ENCODE data around the gene CACNA2D3. TPM values are rescaled to one million over a fixed set of nuclear protein-coding genes. Genes with fewer than 3 reads are reported as not detected.

The CACNA2D3 gene
- total RNA-seq, 1 donor from 2014 or later, result 0.29 TPM

DNA sequence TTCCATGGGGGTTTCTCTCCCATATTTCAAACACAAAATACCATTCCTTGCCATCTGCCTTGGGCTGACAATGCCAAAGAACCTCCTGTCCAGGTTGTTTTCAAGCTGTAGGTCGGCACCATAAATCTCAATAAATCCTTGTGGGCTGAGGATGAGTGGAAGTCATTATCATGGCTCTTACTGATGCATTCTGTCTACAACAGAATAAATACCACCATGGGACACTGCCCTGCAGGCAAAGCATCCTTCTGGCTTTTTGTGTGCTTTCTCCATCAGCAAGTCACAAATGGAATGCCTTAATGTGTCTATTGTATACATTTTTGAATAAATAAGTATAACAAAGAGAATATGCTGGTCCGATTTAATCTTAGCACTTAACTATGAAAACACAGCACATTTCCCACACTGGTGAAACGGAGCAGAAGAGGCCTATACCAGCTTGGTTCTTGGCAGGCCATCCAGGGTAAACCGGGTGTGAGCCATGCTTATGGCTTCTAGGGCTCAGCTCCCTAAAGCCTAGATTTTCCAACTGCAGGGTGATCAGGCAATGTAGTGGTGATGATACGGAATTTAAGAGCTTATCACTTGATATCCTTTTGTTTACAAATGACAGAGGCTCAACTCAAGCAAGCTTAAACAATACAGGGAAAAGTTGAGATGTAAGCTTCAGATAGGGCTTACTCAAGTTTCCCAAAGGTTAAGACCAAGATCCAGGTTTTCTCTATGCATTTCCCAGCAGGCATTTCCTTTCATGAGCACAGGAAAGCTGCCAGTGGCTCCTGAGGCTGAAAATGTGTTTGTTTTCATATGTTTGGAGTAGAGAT is 938.8 kb downstream of the CACNA2D3 start:
- Mint-ChIP-seq H3K4me1 (ENCODE audit: low read depth) (no peaks in the 10 kb centered on the region), H3K27ac (no peak overlapping the region), H3K9me3 (ENCODE audit: low read depth) (no peaks in the 10 kb centered on the region), H3K27me3 (no peaks in the 10 kb centered on the region), H3K36me3 (ENCODE audit: insufficient read depth) (no peaks in the 10 kb centered on the region), H3K4me3 (ENCODE audit: low read depth) (no peak overlapping the region)
- no peak for DNase-seq (ENCODE audit: low spot score, unreplicated experiment)
- TF ChIP-seq, protein P1, sequence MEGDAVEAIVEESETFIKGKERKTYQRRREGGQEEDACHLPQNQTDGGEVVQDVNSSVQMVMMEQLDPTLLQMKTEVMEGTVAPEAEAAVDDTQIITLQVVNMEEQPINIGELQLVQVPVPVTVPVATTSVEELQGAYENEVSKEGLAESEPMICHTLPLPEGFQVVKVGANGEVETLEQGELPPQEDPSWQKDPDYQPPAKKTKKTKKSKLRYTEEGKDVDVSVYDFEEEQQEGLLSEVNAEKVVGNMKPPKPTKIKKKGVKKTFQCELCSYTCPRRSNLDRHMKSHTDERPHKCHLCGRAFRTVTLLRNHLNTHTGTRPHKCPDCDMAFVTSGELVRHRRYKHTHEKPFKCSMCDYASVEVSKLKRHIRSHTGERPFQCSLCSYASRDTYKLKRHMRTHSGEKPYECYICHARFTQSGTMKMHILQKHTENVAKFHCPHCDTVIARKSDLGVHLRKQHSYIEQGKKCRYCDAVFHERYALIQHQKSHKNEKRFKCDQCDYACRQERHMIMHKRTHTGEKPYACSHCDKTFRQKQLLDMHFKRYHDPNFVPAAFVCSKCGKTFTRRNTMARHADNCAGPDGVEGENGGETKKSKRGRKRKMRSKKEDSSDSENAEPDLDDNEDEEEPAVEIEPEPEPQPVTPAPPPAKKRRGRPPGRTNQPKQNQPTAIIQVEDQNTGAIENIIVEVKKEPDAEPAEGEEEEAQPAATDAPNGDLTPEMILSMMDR (IDR thresholded peaks at IDR 0.05; ENCODE audit: unreplicated experiment), result no peak

DNA sequence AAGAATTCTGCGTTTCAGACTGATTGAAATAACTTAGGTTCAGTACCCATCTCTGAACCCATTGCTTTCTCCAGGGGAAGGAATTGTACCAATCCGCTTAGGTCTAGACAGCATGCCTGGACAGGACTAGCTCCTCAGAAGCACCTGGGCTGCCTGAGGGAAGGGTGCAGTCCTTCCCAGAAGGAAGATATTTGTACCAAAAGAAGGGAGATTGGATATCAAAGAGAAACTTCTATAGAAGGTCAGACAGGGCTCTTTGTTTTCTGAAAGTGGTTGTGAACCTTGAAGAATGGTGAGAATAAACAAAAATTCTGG is 939.3 kb downstream of the CACNA2D3 start:
- no peaks in the 10 kb centered on the region for H3K9me3 Mint-ChIP-seq (ENCODE audit: low read depth)
- no peak overlapping the region for H3K27ac Mint-ChIP-seq

DNA sequence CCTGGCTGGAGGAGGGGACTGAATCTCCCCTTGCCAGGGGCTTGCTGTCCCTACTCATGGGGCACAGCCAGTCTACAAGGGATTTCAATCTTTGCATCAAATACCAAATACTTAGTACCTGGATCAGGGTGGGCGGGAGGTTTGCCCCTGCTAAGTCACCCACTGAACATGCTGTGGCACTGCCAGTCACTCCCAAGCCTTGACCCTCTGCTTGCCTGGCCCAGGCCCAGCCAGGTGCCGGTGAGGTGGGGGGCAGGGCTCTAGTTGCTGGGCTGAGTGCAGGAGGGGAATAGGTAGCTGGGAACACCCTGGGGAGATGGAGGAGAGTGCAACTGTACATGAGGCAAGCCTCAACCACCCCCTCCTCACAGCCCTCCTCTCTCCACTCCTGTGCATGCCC is 941.8 kb downstream of the CACNA2D3 start:
- Mint-ChIP-seq H3K27me3 (no peaks in the 10 kb centered on the region), H3K4me3 (ENCODE audit: low read depth) (no peak overlapping the region), H3K4me1 (ENCODE audit: low read depth) (no peaks in the 10 kb centered on the region), H3K36me3 (ENCODE audit: insufficient read depth) (no peaks in the 10 kb centered on the region), H3K27ac (no peak overlapping the region), H3K9me3 (ENCODE audit: low read depth) (no peaks in the 10 kb centered on the region)
- TF ChIP-seq, protein P1 (IDR thresholded peaks at IDR 0.05; ENCODE audit: unreplicated experiment), result no peak
- no peak for DNase-seq (ENCODE audit: low spot score, unreplicated experiment)

More for the DNA sequence above, 939.3 kb downstream of the CACNA2D3 start:
- H3K4me3 Mint-ChIP-seq (ENCODE audit: low read depth), result no peak overlapping the region
- no peaks in the 10 kb centered on the region for H3K36me3 Mint-ChIP-seq (ENCODE audit: insufficient read depth)
- H3K27me3 Mint-ChIP-seq, result no peaks in the 10 kb centered on the region
- TF ChIP-seq, protein P1 (IDR thresholded peaks at IDR 0.05; ENCODE audit: unreplicated experiment), result no peak
- H3K4me1 Mint-ChIP-seq (ENCODE audit: low read depth), result no peaks in the 10 kb centered on the region
- no peak for DNase-seq (ENCODE audit: low spot score, unreplicated experiment)

DNA sequence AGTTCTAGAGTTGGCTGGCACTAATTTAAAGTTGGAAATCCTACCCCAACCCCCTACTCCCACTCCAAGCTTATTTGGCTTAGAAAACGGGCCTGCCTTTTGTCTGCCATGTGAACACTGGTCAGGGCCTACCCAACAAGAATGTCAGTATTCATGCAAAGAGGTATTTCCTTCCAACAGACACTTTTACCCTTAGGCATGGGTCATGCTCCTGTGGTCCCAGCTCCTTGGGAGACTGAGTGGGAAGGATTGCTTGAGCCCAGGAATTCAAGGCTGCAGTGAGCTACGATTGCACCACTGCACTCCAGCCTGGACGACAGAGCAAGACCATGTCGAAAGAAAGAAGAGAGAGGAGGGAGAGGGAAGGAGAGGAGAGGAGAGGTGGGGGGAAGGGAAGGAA is 943.0 kb downstream of the CACNA2D3 start:
- Mint-ChIP-seq H3K4me3 (ENCODE audit: low read depth) (no peak overlapping the region), H3K36me3 (ENCODE audit: insufficient read depth) (no peaks in the 10 kb centered on the region), H3K4me1 (ENCODE audit: low read depth) (peaks cover 3% of the 10 kb centered on the region), H3K27ac (no peak overlapping the region), H3K9me3 (ENCODE audit: low read depth) (no peaks in the 10 kb centered on the region), H3K27me3 (no peaks in the 10 kb centered on the region)
- TF ChIP-seq, protein P1 (IDR thresholded peaks at IDR 0.05; ENCODE audit: unreplicated experiment), result no peak
- DNase-seq (ENCODE audit: low spot score, unreplicated experiment), result no peak

DNA sequence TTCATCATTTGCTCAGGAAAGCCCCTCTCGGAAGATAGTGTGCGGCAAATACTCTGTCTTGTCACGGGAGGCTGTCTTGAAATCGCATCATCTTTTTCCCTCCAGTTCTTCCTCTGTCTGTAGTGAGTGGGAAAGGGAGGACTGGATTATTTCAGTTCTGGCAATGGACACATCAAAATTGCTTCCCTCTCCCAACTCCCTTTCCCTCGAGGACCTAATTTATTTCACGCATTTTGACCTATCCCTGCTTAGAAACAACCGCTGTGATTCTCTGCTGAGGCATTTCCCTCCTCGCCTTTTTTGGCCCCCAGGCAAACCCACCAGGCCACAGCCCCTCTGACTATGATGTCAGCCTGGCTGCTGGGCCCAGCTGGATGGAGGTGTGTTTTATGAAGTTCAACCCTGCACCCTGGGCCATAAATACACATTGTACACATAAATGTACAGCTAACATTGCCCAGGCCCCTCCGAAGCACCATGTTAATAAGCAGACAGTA is 944.2 kb downstream of the CACNA2D3 start:
- Mint-ChIP-seq H3K4me1 (ENCODE audit: low read depth) (peaks cover 3% of the 10 kb centered on the region), H3K27ac (no peak overlapping the region), H3K9me3 (ENCODE audit: low read depth) (no peaks in the 10 kb centered on the region), H3K4me3 (ENCODE audit: low read depth) (no peak overlapping the region), H3K36me3 (ENCODE audit: insufficient read depth) (no peaks in the 10 kb centered on the region), H3K27me3 (no peaks in the 10 kb centered on the region)
- TF ChIP-seq, protein P1 (IDR thresholded peaks at IDR 0.05; ENCODE audit: unreplicated experiment), result no peak
- no peak for DNase-seq (ENCODE audit: low spot score, unreplicated experiment)
